ENCODE results near the gene ICAM5.
"Not testable (repeated sequence)": the region's sequence is repeated elsewhere in the genome, so short reads cannot be mapped to it uniquely, and the experiment has no call there.

ICAM5 gene, protein sequence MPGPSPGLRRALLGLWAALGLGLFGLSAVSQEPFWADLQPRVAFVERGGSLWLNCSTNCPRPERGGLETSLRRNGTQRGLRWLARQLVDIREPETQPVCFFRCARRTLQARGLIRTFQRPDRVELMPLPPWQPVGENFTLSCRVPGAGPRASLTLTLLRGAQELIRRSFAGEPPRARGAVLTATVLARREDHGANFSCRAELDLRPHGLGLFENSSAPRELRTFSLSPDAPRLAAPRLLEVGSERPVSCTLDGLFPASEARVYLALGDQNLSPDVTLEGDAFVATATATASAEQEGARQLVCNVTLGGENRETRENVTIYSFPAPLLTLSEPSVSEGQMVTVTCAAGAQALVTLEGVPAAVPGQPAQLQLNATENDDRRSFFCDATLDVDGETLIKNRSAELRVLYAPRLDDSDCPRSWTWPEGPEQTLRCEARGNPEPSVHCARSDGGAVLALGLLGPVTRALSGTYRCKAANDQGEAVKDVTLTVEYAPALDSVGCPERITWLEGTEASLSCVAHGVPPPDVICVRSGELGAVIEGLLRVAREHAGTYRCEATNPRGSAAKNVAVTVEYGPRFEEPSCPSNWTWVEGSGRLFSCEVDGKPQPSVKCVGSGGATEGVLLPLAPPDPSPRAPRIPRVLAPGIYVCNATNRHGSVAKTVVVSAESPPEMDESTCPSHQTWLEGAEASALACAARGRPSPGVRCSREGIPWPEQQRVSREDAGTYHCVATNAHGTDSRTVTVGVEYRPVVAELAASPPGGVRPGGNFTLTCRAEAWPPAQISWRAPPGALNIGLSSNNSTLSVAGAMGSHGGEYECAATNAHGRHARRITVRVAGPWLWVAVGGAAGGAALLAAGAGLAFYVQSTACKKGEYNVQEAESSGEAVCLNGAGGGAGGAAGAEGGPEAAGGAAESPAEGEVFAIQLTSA

DNA sequence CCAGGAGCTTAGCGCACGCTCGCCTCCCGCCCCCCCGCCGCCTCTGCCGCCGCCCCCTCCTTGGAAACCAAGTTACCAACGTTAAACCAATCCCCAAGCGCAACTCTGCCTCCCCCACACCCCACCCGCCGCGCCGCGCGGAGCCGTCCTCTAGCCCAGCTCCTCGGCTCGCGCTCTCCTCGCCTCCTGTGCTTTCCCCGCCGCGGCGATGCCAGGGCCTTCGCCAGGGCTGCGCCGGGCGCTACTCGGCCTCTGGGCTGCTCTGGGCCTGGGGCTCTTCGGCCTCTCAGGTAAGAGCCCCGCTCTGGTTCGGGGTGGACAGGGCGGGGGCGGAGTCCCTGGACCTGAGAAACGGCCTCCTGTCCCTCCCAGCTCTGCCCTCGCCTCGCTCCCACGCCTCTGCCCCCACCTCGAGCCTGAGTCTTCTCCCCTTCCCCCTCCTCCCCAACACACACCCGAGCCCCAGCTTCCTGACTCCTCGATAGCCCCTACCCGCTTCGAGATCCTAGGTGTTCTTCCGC lies at the start of gene ICAM5:
TSS of gene ICAM5 (plus strand) at position 117 of the 521 bp plus-strand sequence. CDS start at position 209, 92 bp downstream.
- DNase-seq = no peak

DNA sequence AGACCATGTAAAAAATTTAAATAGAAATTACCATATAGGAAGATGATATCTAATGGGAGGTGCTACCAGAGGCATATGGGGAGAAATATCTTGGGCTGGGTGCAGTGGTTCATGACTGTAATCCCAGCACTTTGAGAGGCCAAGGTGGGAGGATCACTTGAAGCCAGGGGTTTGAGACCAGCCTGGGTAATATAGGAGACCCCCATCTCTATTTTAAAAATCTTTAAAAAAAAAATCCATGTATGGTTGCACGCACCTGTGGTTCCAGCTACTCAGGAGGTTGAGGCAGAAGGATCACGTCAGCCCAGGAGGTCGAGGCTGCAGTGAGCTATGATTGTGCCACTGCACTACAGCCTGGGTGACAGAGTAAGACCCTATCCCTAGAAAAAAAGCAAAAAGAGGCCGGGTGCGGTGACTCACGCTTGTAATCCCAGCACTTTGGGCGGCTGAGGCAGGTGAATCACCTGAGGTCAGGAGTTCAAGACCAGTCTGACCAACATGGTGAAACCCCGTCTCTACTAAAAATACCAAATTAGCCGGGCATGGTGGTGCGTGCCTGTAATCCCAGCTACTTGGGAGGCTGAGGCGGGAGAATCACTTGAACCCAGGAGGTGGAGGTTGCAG lies 47.8 kb upstream of the ICAM5 start:
- not testable (repeated sequence) for DNase-seq

DNA sequence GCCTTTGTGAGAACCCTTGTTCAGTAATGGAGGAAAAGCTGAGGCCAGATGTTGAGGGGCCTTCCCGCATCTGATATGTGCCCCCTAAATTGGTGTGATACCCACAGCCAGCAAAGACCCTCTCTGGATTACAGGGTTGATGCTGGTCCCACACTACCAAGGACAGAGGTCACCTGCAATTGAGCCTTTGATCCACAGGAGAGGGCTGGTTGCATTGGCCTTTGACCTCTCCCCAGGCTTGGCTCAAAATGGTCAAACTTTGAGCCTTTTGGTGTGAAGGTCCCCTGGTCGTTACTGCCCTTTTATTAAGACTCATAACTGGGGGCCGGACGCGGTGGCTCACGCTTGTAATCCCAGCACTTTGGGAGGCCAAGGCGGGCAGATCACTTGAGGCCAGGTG lies 46.1 kb upstream of the ICAM5 start:
- no peak for DNase-seq

DNA sequence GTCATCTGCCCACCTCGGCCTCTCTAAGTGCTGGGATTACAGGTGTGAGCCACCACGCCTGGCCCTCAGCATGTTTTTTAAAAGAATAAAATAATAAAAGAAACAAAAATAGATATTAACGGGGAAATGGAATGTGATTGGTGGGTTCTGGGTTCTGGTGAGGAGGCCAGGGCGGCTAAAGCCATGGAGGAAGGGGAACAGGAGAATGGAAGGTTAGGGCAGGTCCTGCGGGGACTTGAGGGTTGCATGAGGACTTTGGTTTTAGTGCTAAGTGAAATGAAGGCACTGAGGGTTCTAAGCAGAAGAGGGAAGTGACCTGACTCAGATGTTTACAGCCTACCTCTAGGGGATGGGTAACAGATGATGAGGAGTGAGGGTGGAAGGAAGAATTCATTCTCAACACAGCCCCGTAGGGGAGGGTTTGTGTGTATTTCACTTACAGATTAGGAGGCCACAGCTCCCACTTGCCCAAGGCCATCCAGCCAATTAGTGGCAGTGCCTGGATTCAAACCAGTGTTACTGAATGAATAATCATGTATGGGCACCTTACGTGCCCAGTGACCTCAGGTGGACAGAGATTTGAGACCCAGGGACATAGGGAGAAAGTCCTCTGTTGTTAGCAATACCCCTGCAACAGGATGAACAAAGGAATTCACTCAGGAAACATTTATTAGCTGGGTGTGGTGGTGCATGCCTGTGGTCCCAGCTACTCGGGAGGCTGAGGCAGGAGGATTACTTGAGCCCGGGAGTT lies 44.4 kb upstream of the ICAM5 start:
- no peak for DNase-seq

DNA sequence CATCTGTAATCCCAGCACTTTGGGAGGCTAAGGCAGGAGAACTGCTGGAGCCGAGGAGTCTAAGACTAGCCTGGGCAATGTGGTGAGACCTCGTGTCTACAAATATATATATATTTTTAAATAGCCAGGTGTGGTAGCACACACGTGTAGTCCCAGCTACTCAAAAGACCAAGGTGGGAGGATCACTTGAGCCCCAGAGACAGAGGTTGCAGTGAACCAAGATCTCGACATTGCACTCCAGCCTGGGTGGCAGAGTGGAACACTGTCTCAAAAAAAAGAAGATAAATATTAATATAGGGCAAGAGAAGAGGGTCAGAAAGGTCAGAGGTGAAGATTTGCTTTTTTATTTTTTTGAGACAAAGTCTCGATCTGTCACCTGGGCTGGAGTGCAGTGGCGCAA lies 43.2 kb upstream of the ICAM5 start:
- DNase-seq = no peak

DNA sequence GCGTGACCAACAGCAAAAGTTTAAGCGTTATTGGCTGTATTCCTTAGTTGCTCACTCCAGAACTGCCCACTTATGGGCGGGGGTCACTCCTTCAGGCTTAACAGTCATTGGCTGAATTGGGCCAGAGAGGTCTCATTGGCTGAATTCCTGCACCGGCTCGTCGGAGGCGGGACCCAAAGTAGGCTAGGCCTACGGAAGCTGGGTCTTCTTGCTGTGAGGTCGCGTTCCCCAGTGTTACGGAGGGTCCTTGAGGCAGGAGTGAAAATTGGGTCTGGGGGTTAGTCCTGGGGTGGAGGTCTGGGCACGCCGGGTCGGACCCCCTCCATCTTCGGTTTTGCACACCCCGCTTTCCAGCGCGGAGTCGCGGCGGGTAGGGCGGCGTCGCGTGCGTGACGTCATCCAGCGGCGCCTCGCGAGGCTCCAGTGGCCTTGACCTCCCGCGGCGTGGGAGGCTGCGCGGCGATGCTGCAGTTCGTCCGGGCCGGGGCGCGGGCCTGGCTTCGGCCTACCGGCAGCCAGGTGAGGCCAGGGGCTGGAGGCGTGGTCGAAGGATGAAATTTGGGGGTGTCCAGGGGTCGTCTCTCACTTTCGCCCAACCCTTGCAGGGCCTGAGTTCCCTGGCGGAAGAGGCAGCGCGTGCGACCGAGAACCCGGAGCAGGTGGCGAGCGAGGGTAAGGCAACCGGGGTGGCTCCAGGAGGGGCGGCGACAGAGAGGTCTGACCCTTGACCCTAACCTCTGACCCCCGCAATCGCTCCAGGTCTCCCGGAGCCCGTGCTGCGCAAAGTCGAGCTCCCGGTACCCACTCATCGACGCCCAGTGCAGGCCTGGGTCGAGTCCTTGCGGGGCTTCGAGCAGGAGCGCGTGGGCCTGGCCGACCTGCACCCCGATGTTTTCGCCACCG lies 37.7 kb upstream of the ICAM5 start, which contains the start of gene MRPL4:
TSS of gene MRPL4 (plus strand) at position 423 of the 903 bp plus-strand sequence. CDS start at position 463, 40 bp downstream.
- peak; percentile 97 for DNase-seq

DNA sequence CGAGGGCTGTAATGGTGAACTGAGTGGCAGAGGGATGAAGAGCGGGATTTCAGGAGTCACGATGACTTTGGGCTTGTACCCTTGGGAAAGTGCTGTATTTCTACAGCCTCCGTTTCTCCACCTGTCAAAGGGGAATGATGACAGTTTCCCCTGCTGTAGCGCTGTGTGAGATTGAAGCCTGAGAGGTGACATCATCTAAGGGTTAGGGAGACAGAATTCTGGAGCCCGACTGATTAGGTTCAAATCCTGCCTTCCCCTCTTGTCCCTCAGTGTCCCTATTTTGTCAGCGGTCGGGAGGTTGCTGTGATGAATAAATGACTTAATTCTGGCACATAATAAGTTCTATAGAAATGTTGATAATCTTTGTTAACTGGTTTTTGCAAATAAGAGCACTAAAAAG lies 37.0 kb upstream of the ICAM5 start:
- DNase-seq = no peak

DNA sequence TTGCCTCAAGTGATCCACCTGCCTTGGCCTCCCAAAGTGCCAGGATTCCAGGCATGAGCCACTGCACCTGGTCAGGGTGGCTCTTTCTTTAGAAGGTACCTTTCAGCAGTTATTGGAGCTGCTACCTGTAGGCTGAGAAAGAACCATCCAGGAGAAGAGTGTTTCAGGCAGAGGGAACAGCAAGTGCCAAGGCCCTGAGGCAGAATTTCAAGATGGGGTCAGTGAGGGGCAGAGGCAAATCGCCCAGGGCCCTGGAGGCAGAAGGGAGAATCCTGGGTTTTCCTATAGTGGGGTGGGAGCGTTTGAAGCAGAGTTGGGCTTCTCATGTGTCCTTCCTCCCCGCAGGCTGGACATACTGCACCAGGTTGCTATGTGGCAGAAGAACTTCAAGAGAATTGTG lies 35.5 kb upstream of the ICAM5 start:
- DNase-seq = no peak

DNA sequence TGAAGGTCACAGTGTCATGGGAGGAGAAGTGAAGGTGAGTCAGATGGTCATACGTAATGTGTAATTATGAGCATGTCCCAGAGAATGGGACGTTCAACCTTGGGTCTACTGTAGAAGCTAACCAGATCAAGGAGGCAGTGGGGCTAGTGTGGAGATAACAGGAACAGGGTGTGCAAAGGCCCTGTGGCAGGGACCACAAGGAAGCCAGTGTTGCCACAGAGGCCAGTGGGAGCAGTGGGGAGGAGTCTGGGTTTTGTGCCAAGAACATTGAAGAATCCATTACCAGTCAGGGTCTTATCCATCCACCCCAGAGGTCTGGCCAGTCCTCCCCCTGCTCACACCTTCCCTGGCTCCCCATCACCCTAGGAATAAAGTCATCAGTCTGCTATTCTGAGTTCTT lies 34.4 kb upstream of the ICAM5 start:
- no peak for DNase-seq

DNA sequence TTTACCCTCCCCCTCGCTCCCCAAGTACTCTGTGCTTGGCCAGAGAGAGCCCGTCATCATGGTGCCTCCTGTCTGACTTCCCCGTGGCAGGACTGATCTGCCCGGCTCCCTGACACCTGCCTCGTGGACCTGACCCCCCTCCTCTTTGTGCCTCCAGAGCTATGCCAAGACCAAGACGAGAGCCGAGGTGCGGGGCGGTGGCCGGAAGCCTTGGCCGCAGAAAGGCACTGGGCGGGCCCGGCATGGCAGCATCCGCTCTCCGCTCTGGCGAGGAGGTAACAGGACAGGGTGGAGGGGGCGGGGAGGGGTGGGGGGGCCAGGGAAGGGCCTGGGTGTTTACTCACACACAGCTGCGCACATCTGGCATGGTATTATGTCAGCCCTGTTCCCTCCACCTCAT lies 33.2 kb upstream of the ICAM5 start:
- DNase-seq = no peak

DNA sequence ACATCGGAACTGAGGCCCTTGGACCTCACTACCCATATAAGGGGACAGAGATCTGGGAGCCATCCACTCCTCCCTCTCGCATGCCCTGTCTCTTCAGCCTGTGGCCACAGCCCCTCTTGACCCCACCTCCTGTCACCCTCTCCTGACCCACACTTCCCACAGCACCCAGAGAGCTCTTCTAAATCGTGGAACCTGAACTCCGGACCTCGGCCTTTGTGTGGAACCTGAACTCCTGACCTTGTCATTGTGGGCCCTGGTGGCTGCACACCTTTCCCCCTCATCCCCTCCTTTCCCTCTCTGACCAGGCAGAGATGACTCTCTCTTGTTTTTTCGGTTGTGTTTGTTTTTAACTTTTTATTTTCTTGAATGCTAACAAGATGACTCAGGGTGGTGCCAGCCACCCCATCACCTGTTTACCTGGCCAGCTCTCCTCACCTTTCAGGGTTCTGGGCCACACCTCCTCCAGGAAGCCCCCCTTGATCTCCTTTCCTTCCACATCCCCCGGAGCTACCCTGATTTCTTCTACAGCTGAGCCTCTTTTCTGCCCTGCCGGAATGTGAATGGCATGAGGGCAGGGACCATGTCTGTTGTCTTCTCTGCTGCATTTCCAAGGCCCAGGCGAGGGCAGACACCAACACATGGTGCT lies 32.7 kb upstream of the ICAM5 start:
- no peak for DNase-seq

DNA sequence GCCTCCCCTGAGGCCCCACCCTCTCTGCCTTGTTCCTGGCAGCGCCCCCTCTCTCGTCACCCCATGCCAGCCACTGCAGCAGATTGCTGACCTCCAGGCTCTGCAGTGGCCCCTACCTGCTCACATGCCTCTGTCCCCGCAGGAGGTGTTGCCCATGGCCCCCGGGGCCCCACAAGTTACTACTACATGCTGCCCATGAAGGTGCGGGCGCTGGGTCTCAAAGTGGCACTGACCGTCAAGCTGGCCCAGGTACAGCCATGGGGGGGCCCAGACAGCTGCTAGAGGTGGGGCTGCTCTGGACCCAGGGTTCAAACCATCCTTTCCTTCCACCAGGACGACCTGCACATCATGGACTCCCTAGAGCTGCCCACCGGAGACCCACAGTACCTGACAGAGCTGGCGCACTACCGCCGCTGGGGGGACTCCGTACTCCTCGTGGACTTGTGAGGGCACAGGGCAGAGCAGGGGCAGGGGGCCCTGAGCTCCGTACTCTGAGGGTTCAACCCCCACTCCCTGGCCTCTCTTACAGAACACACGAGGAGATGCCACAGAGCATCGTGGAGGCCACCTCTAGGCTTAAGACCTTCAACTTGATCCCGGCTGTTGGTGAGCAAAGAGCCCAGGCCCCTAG lies 31.6 kb upstream of the ICAM5 start:
- DNase-seq = no peak

DNA sequence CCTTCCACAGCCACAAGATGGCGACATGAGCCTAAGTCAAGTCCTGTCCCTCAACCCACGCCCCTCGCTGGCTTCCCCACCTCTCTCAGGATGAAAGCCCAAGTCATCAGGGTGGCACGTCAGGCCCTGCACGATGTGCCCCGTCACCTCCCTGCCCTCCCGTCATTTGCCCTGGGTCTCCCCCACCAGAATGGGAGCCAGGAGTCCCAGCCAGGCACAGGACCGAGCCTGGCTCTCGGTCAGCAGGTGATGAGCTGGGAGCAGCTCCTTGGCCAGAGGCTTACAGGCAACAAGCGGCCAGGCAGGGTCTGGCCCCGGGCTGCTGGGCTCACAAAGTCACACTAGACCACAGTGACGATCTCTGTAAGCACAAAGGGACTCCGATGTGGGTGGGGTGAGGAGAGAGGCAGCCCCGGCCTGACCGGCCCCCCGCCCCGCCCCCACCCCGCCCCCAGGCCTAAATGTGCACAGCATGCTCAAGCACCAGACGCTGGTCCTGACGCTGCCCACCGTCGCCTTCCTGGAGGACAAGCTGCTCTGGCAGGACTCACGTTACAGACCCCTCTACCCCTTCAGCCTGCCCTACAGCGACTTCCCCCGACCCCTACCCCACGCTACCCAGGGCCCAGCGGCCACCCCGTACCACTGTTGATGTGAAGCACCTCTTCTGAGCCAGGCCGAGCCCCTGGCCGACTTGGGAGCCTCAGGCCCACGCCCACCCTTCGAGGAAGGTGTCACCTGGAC lies 30.4 kb upstream of the ICAM5 start:
- DNase-seq = peak; percentile 52

DNA sequence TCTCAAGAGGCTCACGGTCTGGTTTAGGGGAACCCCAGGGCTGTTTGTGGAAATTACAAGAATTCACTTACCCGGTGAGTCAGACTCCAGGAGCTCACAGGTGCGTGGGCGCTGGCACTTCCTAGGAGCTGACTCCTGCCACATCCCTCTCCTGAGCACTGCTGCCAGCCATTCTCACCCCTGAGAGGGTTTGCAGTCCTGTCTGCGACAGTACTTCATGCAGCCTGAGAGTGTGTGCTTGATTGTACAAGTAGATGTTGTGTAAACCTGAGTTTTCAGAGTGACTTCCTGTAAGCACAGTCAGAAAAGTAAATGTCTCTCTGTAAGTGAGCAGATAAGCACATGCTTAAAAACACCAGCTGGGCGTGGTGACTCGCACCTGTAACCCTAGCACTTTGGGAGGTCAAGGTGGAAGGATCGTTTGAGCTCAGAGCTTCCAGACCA lies 29.6 kb upstream of the ICAM5 start:
- DNase-seq = no peak

DNA sequence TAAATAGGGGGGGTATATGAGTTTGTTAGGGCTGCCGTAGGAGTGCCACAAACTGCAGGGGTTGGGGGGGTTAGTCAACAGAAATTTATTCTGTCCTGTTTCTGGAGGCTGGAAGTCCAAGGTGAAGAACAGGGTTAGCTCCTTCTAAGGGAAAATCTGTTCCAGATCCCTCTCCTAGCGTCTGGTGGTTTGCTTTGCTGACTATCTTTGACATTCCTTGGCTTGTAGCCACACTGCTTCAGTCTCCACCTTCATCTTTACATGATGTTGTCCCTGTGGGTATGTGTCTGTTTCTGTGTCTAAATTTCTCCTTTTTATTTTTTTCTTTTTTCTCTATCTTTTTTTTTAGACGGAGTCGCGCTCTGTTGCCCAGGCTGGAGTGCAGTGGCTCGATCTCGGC lies 27.0 kb upstream of the ICAM5 start:
- no peak for DNase-seq

DNA sequence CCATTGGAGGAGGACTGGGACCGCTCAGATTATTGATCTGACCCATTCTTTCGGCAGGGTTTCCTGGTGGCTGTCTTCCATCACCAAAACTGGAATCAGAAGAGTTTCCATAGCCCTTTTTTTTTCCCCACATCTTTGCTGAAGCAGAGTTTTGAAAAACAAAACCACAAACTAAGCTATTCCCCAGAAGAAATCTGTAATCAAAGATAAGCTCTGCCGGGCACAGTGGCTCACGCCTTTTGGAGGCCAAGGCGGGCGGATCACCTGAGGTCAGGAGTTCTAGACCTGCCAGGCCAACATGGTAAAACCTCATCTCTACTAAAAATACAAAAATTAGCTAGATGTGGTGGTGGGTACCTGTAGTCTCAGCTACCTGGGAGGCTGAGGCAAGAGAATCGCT lies 23.0 kb upstream of the ICAM5 start:
- no peak for DNase-seq

DNA sequence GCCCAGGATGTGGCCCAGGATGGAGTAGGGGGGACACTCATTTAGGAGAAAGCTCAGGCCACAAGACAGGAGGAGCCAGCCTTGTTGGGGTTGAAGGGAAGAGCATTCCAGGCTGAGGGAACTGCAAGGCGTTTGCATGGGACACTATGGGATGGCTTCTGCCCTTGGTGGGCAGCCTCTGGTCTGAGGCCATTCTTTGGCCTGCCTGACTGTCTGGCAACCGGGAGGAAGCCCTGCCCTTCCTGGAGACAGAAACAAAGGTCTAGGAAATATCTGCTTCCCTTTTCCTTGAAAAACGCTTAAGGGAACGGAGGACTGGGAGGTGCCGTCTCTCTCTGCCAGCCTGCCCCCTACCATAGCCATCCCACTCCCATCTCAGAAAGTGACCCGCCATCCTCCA lies 21.7 kb upstream of the ICAM5 start:
- DNase-seq = no peak

DNA sequence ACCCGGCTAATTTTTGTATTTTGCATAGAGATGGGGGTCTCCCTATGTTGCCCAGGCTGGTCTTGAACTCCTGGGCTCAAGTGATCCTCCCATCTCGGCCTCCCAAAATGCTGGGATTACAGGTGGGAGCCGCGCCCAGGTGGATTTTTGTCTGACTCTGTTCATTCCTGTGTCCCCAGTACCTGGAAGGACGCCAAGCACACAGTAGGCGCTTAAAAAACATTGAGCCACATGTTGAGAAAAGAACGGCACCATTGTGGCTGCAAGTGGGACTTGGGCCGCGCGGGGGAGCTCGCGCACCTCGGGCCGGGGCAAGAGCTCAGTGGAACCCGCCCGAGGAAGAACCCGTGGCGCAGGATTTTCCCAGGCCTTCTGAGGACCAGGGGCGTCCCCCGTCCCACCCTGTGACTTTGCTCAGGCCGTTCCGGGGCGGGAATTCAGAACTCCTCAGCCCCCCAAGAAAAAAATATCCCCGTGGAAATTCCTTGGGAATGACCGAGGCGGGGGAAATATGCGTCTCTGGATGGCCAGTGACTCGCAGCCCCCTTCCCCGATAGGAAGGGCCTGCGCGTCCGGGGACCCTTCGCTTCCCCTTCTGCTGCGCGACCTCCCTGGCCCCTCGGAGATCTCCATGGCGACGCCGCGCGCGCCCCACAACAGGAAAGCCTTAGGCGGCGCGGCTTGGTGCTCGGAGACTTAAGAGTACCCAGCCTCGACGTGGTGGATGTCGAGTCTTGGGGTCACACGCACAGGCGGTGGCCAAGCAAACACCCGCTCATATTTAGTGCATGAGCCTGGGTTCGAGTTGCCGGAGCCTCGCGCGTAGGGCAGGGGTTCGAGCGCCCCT lies 20.2 kb upstream of the ICAM5 start:
- peak; percentile 47 for DNase-seq

All from NCI-H774 (cell line).